A549 treated with AZD2906 at 1 μM for 4 hours (cell line): Measurements from ENCODE around the gene SEMA6A. TPM values are rescaled to one million over a fixed set of nuclear protein-coding genes. Genes with fewer than 3 reads are reported as not detected.

Experiments used
- total RNA-seq: library from RNA; stranded (reverse); fragments of 200-300 nt; extraction: Qiagen RNA extraction; gene quantifications from 5 replicates; pipeline ENCODE4 v1.2.3, GENCODE V29; 2022

SEMA6A gene
- total RNA-seq, result 0.03 to 0.62 TPM (median 0.14 TPM) in 5 replicates

GRCh38 chr5:116574367-116575325, at the start of gene SEMA6A:
TSS of gene SEMA6A (minus strand) at chr5:116574823. CDS start at chr5:116504944, 69,879 bp downstream.

